HG03039 (cell line): ENCODE results near the gene OPTC.
"Not testable (repeated sequence)": the region's sequence is repeated elsewhere in the genome, so short reads cannot be mapped to it uniquely, and the experiment has no call there.

Source experiments
- ATAC-seq: cut with Tn5 transposase; IDR thresholded peaks from one replicate; pipeline ENCODE4 v1.9.1; 2021; ENCODE audit warnings: mild to moderate bottlenecking, moderate library complexity; ENCODE audit not compliant: unreplicated experiment

The OPTC gene, protein sequence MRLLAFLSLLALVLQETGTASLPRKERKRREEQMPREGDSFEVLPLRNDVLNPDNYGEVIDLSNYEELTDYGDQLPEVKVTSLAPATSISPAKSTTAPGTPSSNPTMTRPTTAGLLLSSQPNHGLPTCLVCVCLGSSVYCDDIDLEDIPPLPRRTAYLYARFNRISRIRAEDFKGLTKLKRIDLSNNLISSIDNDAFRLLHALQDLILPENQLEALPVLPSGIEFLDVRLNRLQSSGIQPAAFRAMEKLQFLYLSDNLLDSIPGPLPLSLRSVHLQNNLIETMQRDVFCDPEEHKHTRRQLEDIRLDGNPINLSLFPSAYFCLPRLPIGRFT

DNA sequence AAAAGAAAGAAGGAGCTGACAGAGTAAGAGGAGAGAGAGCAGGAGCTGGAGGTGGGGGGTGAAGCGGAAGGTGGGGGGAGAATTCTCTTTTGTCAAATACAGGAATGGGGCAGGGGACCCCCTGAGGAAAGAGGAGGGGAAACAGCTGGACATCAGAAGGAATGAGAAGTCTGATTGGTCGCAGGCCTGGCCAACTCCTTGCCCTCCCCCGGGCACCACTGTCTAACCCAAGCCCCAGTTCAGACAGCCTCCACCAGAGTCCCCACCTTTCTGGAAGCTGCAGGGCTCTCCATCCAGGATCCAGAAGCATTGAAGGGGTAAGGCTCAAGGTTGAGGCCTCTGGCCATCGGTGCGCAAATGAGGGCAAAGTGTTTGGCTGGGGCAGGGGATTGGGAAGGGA, at the start of gene OPTC:
TSS of gene OPTC (plus strand) at position 253 of the 400 bp plus-strand sequence. CDS start 1,853 bp downstream, outside the sequence.
- no peak for ATAC-seq

DNA sequence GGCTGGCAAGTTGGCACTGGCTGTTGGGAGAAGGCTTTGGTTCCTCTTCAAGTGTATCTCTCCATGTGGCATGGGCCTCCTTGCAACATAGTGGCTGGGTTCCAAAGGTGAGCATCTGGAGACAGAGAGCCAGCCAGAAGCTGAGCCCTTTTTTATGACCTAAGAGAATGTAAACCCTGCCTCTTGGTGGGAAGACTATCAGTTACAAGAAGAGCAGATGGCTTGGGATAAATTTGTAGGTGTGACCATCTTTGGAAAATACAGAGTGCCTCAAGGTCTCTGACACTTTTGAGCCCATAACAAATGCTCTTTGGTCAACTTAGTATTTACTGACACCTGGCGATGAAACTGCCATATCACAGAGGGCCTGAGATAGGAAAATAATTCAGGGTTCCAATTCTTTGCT, 49.8 kb upstream of the OPTC start:
- no peak for ATAC-seq

DNA sequence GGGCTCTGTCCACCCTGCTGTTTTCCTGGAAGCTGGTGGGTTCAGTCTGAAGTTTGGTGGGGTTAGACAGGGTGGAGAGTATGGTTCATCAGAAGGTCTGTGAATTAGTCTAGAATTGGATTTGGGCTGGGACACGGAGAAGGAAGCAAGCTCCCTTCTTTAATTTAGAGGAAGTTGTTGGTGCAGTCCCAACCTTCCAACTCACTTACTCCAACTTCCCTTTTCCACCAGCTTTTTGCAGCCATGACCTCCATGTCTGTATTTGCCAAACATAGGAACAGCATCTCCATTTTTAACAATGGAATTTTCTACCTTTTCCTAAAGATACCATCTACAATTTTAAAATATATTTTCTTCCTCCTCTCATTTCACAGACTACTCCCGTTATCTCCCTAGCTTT, 46.8 kb upstream of the OPTC start:
- ATAC-seq = no peak

DNA sequence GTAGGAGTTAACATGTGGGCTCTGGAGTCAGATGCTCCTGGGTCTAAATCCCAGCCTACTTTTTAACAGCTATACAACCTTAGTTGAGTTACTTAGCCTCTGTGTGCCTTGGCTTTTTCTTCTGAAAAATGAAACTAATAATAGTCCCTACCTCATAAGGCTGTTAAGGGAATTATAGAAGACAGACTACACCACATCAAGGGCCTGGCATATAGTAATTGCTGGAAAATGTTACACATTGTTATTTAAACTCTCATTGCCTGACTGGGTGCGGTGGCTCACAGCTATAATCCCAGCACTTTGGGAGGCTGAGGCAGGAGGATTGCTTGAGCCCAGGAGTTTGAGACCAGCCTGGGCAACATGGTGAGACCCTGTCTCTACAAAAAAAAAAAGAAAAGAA, 46.4 kb upstream of the OPTC start:
- not testable (repeated sequence) for ATAC-seq

DNA sequence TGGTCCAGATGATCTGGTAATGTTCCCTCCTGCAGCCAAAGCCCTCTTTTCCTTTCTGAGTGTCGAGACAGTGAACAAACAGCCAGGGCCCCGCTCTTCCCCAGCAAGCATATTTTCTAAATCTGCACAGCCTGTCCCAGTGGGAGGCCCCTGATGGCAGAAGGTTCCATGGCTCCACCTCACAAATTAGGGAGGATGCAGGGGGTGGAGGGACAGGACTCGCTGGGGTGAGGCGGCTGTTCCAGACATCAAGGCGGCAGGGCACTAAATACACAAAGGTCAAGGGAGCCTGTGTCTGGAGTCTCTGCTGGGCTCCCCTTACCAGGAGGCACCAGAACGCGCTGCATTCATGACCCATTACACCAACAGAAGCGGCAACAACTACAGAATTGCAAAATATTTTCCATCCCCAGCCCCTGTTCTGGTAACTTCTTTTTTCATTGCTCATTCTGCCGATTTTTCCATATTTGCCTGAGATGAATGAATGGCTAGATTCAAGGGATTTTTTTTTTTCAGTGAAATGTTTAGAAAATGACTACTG, 45.4 kb upstream of the OPTC start:
- no peak for ATAC-seq

DNA sequence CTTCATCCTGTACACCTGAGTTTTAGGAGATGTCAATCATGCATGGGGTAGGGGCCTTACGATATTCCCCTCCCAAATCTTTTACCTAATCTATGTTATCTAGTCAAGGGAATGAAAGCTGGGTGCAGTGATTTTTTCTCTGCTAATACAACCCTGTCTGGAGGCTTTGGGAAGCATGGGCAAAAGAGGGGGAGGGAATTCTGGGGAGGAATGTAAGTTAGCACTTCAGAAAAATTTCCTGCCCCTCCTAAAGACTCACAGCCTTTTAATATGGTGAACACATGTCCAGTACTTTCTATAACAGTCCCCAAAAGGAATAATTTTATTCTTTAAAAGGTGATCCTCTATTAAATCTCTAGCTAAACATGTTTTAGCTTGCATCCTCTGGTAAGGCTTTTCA, 44.0 kb upstream of the OPTC start:
- no peak for ATAC-seq

DNA sequence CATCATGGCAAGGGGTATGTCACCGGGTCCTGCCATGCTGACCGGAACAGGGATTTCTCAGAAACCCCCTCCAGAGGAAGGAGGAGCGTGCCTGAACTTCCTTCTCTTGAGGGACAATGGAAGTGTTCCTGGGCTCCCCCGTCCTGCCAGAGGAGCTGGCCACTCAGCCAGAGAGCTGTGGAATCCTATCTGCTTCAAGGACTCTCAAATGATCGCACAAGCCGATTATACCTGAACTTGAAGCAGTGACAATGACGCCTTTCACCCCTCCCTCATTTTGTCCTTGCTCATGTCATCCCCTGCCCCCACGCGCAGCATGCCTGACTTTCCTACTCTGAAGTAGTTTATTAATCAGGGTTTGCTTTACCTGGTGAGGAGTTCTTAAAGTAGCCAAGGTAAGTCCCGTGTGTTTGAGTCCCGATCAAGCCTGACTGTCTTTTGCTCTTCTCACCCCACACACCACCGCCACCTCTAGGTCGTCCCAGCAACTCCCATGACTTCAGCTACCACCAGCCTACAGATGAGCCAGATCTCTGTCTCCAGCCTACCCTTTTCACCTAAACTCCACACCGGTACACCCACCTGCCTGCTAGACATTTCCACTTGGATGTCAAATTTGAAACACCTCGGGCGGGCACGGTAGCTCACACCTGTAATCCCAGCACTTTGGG, 43.3 kb upstream of the OPTC start:
- no peak for ATAC-seq

DNA sequence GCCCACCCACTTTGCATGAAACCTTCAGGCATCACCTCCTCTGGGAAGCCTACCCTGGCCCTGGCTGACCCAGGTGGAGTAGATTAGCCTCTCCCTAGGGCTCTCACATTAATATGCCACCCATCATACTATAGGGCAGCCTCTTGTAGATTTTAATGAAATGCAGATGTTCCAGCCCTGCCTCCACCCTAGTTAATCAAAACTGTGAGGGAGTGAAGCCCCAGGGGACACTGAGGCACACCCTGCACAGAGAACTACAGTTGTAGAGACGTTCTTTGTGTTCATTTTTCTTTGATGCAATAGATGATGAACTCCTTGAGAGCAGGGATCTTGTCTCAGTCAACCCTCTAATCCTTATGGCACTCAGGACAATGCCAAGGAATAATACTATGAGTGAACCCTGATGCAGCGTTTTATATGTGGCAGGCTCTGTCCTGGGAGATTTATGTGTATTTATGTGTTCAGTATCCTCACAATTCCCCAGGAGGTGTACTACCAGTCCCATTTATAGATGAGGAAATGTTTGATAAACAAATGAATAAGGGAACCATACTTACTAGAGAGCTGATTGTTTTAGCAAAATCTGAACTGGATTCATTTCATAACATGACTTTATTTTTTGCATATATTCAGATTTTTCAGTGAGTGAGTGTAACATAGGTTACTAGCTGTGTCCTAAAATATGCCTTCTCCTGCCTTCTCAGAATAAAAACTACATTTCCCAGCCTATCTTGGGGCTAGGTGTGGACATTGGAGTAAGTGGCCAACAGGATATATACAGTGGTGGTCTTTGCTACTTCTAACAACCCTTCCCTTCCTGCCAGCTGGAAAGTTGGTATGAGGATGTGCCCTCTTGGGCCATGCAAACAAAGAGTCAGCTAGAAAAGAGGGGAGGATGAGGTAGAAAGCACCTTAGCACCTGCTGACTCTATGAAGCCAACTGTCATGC, 41.8 kb upstream of the OPTC start:
- no peak for ATAC-seq

DNA sequence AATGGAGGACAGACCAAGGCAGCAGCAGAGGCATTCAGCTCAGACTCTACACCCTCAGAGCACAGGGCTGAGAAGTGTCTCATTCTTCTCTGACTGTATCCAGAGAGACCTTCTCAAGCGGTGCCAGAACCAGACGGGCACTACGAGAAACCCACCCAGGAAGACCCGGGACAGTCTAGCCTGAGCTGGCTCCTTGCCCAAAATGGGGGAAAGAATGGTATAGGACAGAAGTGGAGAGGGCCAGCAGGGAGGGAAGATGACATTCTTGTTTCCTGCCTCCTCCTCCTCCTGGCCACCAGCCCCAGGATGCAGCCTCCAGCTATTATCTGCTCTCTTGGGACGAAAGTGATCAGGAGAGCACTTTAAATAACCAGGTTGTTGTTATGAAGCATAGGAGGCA, 40.9 kb upstream of the OPTC start:
- ATAC-seq = no peak

DNA sequence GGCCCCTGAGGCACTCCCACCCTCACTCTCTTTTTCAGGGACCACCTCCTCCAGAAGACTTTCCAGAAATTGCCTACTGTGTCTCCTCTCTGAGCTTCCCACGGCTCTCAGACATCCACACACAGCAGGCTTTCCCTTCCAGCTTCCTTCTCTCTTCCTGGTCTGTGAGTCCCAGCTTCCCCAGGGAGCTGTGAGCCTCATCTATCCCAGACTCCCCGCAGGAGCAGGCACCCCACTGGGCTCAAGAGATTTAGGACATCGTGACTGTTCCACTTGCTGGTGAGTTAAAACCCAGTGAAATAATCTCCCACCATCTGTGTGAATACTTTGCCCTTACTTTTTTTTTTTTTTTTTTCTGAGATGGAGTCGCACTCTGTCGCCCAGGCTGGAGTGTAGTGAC, 40.3 kb upstream of the OPTC start:
- ATAC-seq = no peak

DNA sequence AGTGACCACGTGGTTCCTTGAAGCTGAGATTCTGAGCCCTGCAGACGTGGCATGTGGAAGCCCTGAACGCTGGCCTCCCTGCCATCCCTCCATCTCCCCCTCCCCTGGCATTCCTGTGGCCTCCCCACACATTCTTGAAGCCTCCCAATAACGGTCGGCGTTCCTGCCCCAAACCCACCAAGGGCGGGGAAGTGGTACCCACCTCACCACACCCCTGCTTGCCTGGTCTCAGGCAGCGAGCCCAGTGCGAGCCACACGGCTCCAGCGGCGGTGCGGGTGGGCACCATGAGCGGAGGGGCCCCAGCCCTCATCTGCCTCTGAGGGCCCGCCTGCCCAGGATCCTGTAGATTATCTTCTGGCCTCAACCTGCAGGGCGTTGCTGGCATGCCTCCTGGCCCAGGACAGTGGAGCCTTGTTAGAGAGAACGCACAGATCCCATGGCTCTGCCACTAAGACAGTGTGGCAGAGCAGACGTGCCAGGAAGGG, 38.9 kb upstream of the OPTC start:
- ATAC-seq = no peak

DNA sequence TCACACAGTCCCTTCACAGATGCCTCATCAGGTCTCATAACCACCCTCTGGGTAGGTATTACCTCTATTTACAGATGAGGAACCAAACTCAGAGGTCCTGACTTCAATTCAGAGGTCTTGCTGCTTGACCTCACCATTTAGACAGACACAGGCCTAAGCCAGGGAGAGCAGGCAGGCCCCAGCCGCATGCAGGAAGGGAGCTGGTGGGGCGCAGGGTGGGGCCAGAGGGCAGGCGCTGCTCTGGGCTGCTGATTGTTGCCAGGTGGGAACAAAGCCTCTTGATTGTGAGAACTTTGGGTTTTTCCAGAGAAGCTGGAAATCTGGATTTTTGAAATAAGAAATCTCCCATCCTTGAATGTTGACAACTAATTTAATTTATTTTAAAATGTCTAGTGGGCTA, 38.2 kb upstream of the OPTC start:
- ATAC-seq = no peak

DNA sequence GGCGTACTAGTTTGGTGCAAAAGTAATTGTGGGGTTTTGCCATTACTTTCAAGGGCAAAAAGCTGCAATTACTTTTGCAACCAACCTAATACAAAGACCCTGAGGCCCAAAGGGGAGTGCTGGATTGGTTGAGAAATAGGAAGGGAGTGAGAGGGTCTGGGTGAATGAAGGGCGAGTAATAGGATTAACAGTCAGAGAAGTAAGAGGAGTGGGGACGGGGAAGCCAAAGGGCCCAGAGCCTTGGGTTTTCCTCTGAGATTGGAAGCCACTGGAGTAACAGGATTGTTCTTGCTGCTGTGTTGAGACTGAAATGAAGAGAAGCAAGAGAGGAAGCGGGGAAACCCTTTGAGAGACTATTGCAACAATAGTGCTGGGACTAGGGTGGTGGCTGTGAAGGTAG, 37.4 kb upstream of the OPTC start:
- no peak for ATAC-seq

DNA sequence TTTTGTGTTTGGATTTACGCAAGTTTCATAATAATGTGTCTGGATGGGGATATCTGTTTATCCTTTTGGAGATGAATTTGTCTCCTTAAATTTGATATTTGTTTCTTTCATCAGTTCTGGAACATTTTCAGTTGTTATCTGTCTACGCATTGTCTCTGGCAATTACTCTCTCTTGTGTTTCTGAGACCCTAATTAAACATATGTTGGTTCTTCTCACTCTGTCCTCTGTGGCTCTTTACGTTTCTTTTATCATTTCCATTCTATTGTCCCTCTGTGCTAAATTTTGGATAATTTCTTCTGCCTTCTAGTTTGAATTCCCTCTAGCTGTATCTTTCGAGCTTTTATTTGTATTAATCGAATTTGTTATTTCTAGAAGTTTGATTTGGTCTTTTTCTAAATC, 35.9 kb upstream of the OPTC start:
- no peak for ATAC-seq

DNA sequence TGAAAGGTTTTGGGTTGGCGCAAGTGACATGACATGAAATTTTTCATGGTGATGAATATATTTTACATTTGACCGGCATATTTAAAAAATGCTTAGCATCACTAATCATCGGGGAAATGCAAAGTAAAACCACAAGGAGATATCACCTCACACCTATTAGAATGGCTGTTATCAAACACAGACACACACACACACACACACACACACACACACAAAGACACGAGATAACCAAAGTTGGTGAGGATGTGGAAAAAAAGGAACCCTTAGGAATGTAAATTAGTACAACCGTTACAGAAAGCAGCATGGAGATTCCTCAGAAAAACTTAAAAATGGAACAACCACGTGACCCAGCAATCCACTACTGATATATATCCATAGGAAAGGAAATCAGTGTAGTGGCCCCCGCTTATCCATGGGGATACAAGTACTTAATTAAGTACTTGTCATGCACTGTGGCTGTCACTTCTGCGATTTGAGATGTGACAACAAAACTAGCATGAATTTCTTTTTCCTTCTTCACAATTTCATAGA, 34.2 kb upstream of the OPTC start:
- ATAC-seq = no peak

DNA sequence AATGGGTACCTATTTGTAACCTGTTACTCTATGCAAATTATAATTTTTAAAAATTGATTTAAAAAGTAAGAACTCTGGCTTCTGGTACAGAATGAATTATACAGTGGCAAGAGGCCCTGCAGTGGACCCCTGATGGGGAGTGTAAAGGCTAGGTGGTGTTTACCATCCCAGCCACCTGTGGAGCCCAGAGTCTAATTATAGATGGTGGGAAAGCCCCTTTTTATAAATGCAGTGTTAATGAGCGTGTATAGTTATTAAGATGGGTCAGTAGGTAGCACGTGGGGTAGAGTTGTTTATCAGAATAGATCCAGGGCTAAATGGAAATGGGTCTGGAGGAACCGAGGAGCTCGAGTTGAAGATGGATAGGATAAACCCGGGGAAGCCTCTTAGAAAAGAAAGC, 32.2 kb upstream of the OPTC start:
- ATAC-seq = no peak

DNA sequence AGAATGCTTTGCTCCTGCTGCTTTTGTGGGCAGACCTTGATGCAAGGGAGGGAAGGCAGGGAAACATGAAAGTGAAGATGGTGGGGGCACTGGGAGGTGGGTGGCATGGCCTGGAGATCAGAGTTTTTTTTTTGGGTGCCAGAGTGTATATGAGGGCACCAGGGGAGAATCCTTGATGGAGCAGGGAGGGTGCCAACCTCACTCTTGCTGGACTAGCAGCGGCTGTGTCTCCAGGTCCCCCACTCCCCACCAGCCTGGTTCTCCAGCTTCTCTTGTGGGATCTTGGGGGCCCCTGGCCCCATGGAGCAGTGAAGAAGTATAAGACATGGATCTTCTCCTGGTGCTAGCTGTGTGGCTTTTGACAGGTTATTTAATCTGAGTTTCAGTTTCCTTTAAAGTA, 31.8 kb upstream of the OPTC start:
- no peak for ATAC-seq

DNA sequence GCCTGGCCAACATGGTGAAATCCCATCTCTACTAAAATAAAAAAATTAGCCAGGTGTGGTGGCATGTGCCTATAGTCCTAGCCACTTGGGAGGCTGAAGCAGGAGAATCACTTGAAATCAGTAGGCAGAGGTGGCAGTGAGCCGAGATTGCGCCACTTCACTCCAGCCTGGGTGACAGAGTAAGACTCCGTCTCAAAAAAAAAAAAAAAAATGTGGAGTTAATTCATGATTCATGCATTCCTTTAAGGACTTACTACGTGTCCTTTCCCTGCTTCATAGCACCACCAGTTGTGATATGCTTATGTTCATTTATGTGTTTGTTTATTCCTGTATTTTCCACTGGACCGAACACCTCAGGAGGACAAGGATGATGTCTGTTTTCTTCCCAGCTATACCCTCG, 31.1 kb upstream of the OPTC start:
- ATAC-seq = no peak

DNA sequence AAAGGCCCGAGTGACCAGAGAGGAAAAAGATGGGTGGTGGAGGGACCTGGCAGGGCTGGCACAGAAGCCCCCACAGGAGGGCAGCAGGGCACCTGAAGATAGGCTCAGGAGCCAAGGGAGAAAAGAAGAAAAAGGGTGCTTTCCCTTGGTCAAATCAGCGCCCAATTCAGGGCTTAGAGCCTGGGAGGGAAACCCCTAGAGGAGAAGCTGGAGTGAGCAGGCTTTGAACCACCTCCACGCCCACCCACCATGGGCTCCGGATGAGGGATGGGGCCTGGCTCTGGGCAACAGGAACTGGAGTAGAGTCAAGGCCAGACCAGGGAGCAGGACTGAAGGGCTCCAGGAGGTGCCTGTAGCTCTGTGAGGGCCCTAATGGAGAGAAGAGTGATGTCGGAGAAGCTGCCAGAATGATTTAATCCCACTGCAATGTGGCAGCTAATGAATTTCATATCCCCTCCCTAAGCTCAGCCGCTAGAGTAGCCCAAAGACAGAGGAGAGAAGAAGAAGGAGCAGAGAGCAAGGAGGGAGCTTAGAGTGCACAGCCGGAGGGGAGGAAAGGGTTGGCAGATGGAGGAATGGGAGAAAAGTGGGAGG, 30.4 kb upstream of the OPTC start:
- no peak for ATAC-seq

DNA sequence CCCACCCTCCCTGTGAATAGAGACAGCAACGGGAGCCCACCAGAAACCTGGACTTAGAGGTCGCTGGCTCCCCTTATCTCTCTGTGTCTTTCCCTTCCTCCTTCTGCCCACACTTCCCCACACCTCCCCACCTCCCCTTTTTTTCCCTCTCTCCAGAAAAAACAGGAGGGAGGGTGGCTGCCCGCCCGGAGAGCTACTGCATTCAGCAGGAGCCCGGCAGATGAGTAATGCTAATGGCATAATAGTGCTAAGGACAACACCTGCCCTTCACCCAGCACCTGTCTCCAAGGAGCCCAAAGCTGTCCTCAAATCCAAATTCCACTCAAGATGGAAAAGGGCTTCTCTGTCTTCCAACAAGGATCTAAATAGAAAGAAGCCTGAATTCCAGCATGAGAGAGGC, 29.7 kb upstream of the OPTC start:
- ATAC-seq = no peak

DNA sequence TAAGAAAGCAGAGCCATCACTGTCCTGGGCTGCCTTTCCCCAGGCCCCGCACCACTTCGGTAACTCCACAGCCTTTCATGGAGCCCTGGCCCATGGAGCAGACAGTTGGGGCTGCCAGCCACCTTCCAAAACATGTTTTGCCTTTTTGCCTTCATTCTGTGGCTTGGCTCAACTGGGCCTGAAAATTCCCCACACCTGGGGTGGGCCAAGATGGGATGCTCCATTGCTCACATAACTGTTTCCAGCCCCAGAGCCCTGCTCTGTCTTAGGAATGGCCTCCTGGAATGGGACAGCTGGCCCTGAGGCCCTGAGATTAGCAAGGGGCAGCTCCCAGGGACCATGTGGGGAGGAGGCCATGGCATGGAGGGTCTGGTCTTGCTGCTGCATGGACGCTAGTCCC, 29.2 kb upstream of the OPTC start:
- ATAC-seq = no peak
